GM18505 (cell line): ENCODE measurements around the gene MYO1G.

Source experiments
- ATAC-seq: cut with Tn5 transposase; IDR thresholded peaks from one replicate; pipeline ENCODE4 v1.9.1; 2021; ENCODE audit not compliant: unreplicated experiment
- POLR2A ChIP-seq: IDR thresholded peaks from 4 replicates; pipeline ENCODE4 v1.6.1; 2011; ENCODE audit warnings: borderline replicate concordance; ENCODE audit not compliant: insufficient read depth, insufficient read length; ENCODE audit errors: extremely low read depth

The MYO1G gene

DNA sequence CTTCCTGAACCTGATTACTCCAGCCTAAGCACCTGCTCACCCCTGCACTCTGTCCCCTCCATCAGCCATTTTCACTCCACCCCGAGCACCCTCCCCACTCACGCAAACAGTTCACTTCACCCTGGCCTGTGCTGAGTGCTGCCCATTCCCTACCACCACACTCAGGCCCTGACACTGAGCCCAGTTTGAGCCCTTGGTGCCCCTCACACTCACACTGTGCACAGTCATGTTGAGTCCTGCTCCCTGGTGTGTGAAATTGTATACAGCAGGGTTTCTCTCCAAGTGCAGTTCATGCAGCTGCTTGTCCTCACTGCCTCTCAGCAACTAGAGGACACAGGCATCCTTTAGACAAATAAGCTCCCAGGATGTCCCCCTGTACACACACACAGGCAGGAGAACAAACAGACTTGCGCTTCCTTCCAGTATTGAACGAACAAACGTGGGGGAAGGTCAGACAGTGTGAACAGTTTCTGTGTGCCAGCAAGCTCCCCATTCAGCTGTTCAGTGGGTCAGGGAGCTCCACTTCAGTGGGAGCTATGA is 6.8 kb downstream of the MYO1G start:
- no peak for ATAC-seq
- no peak for TF ChIP-seq POLR2A

DNA sequence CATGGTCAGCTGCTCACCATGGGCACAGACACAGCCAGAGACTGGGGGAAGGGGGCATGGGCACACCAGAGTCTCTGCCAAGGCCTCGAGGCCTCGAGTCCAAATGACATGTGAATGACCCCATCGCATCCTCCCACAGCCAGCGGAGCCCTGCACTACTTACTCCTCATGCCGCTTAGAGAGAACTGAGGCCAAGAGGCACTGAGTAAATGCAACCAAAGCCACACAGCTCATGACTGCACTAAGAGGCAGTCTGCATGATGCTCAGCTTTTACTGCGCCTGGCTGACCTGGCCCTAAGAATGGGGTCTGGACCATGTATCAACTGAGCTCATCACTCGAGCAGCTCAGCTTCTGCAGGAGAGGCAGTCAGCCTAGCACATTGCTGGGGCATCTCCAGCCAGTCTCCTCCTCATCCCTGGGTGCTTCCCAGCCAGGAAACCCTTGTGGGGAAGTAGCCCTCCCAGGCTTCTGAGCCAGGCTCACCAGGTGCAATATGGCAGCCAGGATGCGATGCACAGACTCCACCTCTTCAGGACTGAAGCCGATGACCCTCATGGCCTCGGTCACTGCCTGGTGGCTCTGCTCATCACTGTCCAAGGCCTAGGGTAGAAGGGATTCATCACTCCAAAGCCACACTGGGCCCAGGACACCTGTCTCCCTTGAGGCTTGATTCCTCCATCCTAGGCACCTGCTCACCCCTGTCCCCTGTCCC is 7.5 kb downstream of the MYO1G start:
- TF ChIP-seq POLR2A: peak; percentile 37
- ATAC-seq: no peak

DNA sequence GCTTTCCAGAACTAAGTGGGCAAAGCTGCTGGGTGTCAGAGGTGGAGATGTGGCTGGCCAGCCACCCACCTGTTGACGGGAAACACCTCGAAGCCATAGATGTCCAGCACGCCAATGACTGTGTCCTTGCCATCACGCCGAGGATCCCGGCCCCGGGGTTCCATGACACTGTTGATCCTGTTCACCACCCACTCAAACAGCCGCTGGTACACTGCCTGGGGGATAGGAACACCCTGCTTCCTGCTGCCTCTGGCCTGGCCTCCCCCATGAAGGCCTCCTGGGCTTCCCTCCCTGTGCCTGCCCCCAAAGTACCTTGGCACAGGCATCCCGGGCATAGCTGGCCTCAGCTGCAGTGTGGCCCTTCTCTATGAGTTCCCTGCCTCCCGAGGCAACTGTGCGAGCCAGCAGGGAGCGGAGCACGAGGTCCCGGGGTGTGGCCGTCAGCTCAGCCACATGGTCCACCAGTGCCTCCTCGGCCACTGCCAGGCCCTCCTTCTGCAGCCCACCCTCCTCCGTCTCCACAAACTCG is 8.2 kb downstream of the MYO1G start:
- no peak for TF ChIP-seq POLR2A
- ATAC-seq: no peak

DNA sequence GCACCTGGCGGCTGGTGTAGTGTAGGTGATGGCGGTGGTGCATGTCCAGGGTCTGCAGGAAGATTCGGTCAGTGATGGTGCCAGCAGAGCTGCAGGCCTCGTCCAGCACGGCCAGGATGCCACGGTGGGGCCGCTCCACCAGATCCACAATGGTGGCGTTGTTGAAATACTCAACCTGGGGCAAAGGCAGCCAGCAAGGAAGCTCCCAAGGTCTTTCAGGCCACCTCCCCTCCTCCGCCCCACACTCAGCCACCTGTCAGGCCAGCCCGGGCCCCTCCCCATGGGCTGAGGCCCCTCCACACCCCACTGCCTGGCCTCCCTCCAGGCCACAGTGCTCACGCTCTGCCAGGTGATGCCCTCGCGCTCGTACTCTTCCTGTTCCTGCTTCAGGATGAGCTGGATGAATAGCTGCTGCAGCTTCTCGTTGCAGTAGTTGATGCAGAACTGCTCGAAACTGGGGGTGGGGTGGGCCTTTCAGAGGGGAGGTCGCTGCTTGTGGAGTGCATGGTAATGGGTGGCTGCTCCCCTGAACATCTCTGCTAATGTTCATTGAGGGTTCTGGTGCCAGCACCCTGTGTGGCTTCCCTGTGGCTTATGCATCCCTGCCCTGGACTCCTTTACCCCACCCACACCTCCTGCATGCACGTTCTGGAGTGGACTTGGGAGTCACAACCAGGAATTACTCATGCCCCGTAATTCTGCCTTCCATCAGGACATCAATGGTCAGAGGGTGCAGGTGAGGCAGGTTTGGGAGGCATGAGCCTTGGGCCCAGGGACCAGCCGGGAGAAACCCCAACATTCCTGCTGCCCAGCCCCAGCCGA is 8.9 kb downstream of the MYO1G start:
- no peak for ATAC-seq
- peak; percentile 22 for TF ChIP-seq POLR2A

DNA sequence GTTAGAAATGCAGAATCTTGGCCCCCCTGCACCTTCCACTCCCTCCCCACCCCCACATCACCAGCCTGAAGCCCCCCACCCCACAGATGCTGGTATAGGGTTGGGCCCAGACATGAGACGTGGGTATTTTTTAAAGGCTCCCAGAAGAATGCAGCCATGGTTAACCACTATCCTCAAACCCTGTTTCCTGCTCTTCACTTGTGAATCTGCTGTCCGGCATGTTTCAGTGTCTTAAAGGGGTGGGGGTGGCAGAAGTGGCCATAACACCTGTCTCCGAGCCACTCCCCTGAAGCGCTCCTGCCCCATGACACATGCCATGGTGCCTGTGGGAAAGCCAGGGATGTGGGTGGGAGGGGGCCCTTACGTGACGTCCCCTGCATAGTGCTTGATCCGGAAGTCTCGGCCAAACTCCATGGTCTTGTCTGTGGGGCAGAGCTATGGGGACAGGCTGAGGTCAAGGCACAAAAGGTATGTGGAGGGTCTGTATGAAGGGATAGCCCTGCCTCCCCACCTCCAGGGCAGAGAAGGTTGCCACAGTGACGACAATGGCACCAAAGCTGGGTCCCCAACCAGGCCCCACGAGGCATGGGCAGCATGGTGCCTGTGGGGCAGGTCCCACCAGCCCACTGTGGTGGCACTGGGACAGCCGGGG is 9.6 kb downstream of the MYO1G start:
- no peak for ATAC-seq
- no peak for TF ChIP-seq POLR2A

DNA sequence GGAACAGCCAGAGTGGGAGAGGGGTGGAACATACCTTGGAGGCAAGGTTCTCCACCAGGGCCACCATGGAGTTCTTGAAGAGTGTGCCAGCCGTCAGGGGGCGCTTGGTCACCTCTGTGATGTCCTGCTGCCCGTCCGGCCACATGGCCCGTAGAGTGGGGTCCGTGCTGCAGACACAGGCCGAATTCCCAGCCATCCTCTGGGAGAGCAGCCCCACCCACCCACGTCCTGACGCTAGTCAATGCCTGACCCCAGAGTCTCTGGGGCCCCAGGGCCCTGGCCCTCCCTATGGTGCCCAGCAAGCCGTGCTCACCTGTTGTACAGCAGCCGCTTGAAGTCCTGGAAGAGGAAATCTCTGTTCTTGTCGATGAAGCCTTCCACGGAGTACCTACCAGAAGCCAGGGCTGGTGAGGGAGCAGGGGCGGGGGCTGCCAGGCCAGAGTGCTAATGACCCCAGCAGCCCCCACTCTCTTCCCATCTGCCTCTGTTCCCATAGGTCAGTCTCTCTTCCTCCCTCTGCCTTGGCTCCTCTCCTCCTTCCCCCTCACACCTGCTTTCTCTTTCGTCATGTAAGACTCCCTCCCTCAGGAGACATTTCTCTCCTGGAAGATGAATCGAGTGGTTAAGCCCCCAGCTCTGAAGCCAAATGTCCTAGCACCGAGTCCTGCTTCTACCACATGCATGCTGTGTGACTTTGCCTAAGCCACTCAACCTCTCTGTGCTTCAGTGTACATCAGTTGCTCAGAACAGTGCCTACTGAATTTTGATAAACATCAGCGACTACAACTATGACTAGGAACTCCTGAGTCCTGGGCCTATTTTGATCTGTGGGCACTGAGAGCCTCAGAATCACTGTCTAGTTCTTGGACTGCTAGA is 11.0 kb downstream of the MYO1G start:
- peak; percentile 21 for TF ChIP-seq POLR2A
- no peak for ATAC-seq

DNA sequence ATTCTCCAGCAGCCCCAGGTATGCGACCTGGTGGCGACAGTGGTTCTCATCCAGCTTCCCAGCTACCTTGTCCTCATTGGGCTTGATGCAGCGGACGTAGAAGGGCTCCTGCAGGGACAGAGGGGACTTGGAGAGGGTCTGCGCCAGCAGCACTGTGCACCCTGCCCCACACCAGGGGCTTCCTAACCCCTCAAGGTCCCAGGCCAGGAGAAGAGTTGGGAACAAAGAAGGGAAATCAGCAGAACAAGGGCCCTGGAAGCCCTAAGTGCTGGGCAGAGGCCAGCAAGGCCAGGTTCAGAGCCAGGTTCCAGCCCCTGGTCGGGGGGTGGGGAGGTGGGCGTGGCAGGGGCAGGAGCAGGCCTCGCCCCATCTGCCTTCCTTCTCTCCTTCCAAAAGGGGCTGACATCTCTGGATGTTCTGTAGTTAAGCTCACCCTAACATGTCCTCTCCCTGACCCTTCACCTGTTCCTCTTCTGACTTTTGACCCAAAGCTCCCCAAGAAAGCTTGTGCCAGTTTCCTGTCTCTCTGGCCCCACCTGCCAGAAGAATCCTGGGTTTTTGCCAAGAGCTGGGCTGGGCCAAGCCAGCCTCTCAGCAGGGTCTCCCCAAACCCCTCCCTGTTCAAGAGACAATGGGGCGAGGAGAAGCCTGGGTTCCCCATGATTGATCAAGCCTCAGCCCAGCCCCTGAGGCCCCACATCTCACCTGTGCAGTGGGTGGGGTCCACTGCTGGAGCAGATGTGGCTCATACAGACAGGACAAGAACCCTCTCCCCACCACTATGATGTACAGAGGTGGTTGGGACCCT is 11.9 kb downstream of the MYO1G start:
- no peak for TF ChIP-seq POLR2A
- no peak for ATAC-seq

DNA sequence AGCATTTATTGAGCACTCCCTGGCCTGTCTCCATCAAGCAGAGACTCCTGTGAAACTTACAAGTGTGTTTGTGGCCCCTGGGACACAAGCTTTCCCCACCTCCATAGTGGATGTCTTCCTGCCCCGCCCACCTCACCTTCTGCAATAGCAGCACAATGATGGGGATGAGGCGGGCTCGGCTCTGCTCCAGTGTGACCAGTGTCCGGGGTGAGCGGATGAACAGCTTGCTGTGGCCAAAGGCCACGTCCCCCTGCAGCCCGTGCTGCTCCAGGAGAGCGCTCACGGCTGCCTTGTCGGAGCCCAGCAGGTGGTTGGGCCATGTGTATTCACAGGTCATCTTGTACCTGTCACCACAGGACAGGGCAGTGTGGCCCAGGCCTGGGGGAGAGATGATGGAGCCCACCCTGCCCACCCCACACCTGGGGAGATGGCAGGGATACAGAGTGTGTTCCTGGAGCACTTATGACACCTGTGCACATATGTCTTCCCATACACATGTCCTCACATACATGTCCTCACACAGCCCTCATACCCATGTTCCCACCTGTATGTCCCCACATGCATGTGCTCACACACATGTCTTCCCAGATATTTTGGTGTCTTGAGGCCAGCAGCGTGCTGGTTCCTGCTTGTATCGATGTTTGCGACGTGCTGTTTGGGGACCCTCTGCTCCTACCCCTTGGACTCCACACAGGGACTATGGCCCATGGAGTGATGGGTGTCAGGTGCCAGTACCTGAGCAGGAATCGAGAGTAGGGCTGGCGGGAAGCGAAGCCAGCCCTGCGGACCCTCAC is 12.7 kb downstream of the MYO1G start:
- ATAC-seq: no peak

DNA sequence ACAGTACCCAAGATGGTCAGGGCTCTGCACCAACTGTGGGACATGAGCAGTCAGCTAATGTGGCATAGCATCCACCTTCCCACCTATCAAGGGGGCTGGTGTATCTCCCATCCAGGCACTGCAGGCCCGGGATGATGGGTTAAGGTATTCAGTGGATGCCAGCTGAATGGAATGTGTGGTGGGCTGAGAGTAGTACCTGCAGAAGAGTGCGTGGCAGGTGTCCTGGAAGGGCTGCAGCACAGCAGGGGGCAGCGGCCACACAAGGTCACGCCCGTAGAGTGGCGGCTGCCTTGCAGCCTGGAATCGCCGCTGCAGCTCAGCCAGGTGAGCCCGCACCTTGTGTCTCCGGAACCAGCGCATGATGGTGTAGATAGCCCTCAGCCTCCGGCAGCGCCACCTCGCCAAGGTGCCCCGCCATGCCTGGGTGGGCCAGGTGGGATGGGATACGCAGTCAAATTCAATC is 13.3 kb downstream of the MYO1G start:
- TF ChIP-seq POLR2A: no peak
- ATAC-seq: no peak

More for the DNA sequence above, 12.7 kb downstream of the MYO1G start:
- TF ChIP-seq POLR2A: peak; percentile 23

DNA sequence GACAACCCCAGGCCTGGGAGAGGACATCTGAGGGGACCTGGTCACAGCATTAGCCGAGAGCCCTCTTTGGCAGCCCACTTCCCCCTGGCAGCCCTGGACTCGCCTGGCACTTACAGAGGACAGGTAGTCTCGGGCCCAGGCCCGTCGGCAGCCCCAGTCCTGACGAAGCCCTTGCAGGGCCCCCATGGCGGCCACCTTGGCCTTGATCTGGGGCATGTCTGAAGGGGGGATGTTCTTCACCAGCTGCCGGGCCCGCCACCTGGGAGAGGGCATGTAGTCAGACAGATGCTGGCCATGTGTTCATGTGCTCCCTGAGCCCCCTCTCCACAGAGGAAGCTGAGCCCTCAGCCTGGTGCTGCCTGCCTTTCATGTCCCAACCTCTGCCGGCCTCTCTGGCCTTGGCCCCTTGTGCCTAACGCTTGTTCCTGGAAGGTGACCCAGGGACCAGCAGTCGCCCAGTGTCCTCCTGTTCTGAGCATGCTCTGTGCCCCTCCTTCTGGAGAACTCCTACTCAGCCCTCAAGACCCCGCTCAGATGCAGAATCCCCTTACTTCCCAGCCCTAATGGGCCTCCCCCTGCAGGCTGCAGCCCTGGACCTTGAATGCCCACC is 13.9 kb downstream of the MYO1G start:
- no peak for ATAC-seq
- TF ChIP-seq POLR2A: peak; percentile 30
